ENCODE measurements around the gene TGM5.
"Not testable (repeated sequence)": the region's sequence is repeated elsewhere in the genome, so short reads cannot be mapped to it uniquely, and the experiment has no call there.

TGM5 gene

GRCh38 chr15:43266834-43267233, at the start of gene TGM5:
Gene TGM5, minus strand, starts transcription at chr15:43266928. Its CDS starts 79 bp downstream, at chr15:43266849.
- no peak for DNase-seq

- DNase-seq = no peak
Observed at GRCh38 chr15:43314171-43314570, 47.4 kb upstream of the TGM5 start.

GRCh38 chr15:43312378-43312777, 45.6 kb upstream of the TGM5 start:
- DNase-seq = no peak

- no peak for DNase-seq
Observed at GRCh38 chr15:43302205-43302817, 35.6 kb upstream of the TGM5 start, which contains the start of gene TGM7. Gene TGM7, minus strand, starts transcription at chr15:43302255.

GRCh38 chr15:43299884-43300283, 33.2 kb upstream of the TGM5 start:
- DNase-seq = no peak

- DNase-seq = no peak
Observed at GRCh38 chr15:43299411-43299810, 32.7 kb upstream of the TGM5 start.

- DNase-seq = no peak
Observed at GRCh38 chr15:43294091-43294706, 27.5 kb upstream of the TGM5 start.

- DNase-seq = no peak
Observed at GRCh38 chr15:43293432-43293831, 26.7 kb upstream of the TGM5 start.

- DNase-seq = no peak
Observed at GRCh38 chr15:43292375-43293078, 25.8 kb upstream of the TGM5 start.

GRCh38 chr15:43289656-43290055, 22.9 kb upstream of the TGM5 start:
- DNase-seq = not testable (repeated sequence)

GRCh38 chr15:43287254-43287653, 20.5 kb upstream of the TGM5 start:
- DNase-seq = no peak

- DNase-seq = no peak
Observed at GRCh38 chr15:43286074-43286473, 19.3 kb upstream of the TGM5 start.

- DNase-seq = peak; percentile 50
Observed at GRCh38 chr15:43285609-43286037, 18.9 kb upstream of the TGM5 start.

- DNase-seq = no peak
Observed at GRCh38 chr15:43283526-43283925, 16.8 kb upstream of the TGM5 start.

GRCh38 chr15:43281926-43282602, 15.3 kb upstream of the TGM5 start:
- no peak for DNase-seq

- no peak for DNase-seq
Observed at GRCh38 chr15:43280996-43281395, 14.3 kb upstream of the TGM5 start.

GRCh38 chr15:43279496-43279895, 12.8 kb upstream of the TGM5 start:
- DNase-seq = no peak

- DNase-seq = no peak
Observed at GRCh38 chr15:43278869-43279268, 12.1 kb upstream of the TGM5 start.

- no peak for DNase-seq
Observed at GRCh38 chr15:43277901-43278300, 11.2 kb upstream of the TGM5 start.

GRCh38 chr15:43277231-43277823, 10.6 kb upstream of the TGM5 start:
- DNase-seq = no peak

GRCh38 chr15:43276563-43277200, 10.0 kb upstream of the TGM5 start:
- DNase-seq = no peak

GRCh38 chr15:43275740-43276562, 9.2 kb upstream of the TGM5 start:
- DNase-seq = no peak

Data from femur (tissue), 1 donor.